Measurements from ENCODE around the gene CXorf38.

Gene CXorf38

DNA sequence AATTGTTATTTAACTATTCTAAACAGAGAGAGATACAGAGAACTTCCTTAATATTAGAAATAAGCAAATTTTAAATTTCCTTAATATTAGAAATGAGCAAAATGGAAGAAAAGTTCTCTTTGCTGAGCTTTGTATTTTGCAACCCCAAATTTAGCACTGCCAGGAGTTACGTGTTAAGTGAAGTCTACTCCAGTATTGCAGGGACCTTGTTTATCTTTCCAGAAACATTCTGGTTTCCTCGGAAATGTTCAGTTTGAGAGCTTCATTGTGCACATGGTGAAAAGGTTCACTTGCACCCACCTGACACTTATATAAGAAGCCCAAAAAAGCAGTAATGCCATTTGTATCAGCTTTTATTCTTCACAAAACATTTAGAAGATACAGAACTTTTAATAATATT is 6.2 kb upstream of the CXorf38 start:
- Histone ChIP-seq H2BK5ac (ENCODE audit: low read depth, low read length, poor library complexity, severe bottlenecking) (no peak overlapping the region), H3K4me2 (ENCODE audit: low read length, poor library complexity, severe bottlenecking) (no peak overlapping the region), H3K27ac (ENCODE audit: low read length, poor library complexity, severe bottlenecking) (no peak overlapping the region), H2BK12ac (ENCODE audit: low read length in 2 of 2) (no peak overlapping the region), H4K8ac (ENCODE audit: low read length) (no peak overlapping the region), H3K23ac (ENCODE audit: low read length in 2 of 2) (no peak overlapping the region), H3K4ac (ENCODE audit: low read depth in 1 of 2, low read length in 2 of 2) (no peak overlapping the region), H2AFZ (ENCODE audit: low read depth, low read length) (no peak overlapping the region), H3K14ac (ENCODE audit: low read length in 2 of 2) (no peak overlapping the region), H3K9me3 (ENCODE audit: control insufficient read depth, low read length) (no peaks in the 10 kb centered on the region), H3K9ac (ENCODE audit: low read length) (no peak overlapping the region), H3K4me1 (ENCODE audit: control insufficient read depth, insufficient read depth, low read depth, low read length) (no peaks in the 10 kb centered on the region), H3K79me1 (replicated peaks; ENCODE audit: low read length, poor library complexity, severe bottlenecking) (peaks cover 2% of the 10 kb centered on the region), H2BK120ac (ENCODE audit: low read depth, low read length) (no peak overlapping the region), H3K27me3 (ENCODE audit: control insufficient read depth in 1 of 2, insufficient read depth in 1 of 2, low read length in 2 of 2) (peaks cover 0 to 42% of the 10 kb centered on the region in 2 experiments), H2AK5ac (ENCODE audit: low read length, severe bottlenecking) (no peak overlapping the region), H4K91ac (ENCODE audit: low read length) (no peak overlapping the region), H2BK15ac (ENCODE audit: low read depth, poor library complexity, severe bottlenecking) (no peak overlapping the region), H3K36me3 (ENCODE audit: control insufficient read depth in 1 of 2, insufficient read depth in 2 of 2, low read depth in 1 of 2, low read length in 2 of 2) (peaks cover 7 to 41% of the 10 kb centered on the region in 2 experiments), H3K4me3 (ENCODE audit: insufficient read depth in 1 of 2, low read depth in 1 of 2, low read length in 2 of 2) (no peak overlapping the region), H3K18ac (ENCODE audit: low read depth in 1 of 2, low read length in 2 of 2) (no peak overlapping the region)
- 88% methylated on average over 2 of the region's 2 CpGs for WGBS
- DNase-seq, result no peak

DNA sequence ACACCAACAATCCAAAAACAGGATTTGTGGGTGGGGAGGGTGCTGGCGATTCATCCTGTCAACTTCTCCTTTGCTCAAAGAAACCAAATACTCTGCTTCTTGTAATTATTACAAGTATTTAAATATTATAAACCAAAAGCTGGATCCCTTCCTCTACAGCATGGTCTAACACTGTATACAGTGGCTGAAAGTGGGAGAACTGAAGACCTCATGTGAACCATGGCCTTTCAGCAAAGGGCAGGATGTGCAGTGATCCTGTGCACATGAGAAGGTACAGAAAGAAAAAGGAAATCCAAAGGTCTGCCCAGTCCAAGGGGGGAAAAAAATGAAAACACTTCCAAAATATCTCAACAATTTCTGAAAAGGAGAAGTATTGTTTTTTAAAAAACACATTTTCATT is 5.3 kb upstream of the CXorf38 start:
- no peak overlapping the region for H2BK15ac ChIP-seq (ENCODE audit: low read depth, poor library complexity, severe bottlenecking)
- H3K4me3 ChIP-seq (ENCODE audit: insufficient read depth in 1 of 2, low read depth in 1 of 2, low read length in 2 of 2), result no peak overlapping the region
- H2AK5ac ChIP-seq (ENCODE audit: low read length, severe bottlenecking), result no peak overlapping the region
- H3K4me2 ChIP-seq (ENCODE audit: low read length, poor library complexity, severe bottlenecking), result no peak overlapping the region
- no peak overlapping the region for H3K4ac ChIP-seq (ENCODE audit: low read depth in 1 of 2, low read length in 2 of 2)
- H3K23ac ChIP-seq (ENCODE audit: low read length in 2 of 2), result no peak overlapping the region
- H3K79me1 ChIP-seq (replicated peaks; ENCODE audit: low read length, poor library complexity, severe bottlenecking), result peaks cover 2% of the 10 kb centered on the region
- no peak for DNase-seq
- H4K8ac ChIP-seq (ENCODE audit: low read length), result no peak overlapping the region
- WGBS, result no CpG with 5 or more reads among the region's 1 CpG
- no peak overlapping the region for H3K9ac ChIP-seq (ENCODE audit: low read length)
- no peak overlapping the region for H3K27ac ChIP-seq (ENCODE audit: low read length, poor library complexity, severe bottlenecking)
- H4K91ac ChIP-seq (ENCODE audit: low read length), result no peak overlapping the region
- H2AFZ ChIP-seq (ENCODE audit: low read depth, low read length), result no peak overlapping the region
- peaks cover 4 to 41% of the 10 kb centered on the region in 2 experiments for H3K36me3 ChIP-seq (ENCODE audit: control insufficient read depth in 1 of 2, insufficient read depth in 2 of 2, low read depth in 1 of 2, low read length in 2 of 2)
- no peak overlapping the region for H2BK5ac ChIP-seq (ENCODE audit: low read depth, low read length, poor library complexity, severe bottlenecking)
- H3K14ac ChIP-seq (ENCODE audit: low read length in 2 of 2), result no peak overlapping the region
- no peaks in the 10 kb centered on the region for H3K9me3 ChIP-seq (ENCODE audit: control insufficient read depth, low read length)
- no peak overlapping the region for H2BK120ac ChIP-seq (ENCODE audit: low read depth, low read length)
- H2BK12ac ChIP-seq (ENCODE audit: low read length in 2 of 2), result no peak overlapping the region
- no peak overlapping the region for H3K18ac ChIP-seq (ENCODE audit: low read depth in 1 of 2, low read length in 2 of 2)
- peaks cover 0 to 41% of the 10 kb centered on the region in 2 experiments for H3K27me3 ChIP-seq (ENCODE audit: control insufficient read depth in 1 of 2, insufficient read depth in 1 of 2, low read length in 2 of 2)
- H3K4me1 ChIP-seq (ENCODE audit: control insufficient read depth, insufficient read depth, low read depth, low read length), result no peaks in the 10 kb centered on the region

DNA sequence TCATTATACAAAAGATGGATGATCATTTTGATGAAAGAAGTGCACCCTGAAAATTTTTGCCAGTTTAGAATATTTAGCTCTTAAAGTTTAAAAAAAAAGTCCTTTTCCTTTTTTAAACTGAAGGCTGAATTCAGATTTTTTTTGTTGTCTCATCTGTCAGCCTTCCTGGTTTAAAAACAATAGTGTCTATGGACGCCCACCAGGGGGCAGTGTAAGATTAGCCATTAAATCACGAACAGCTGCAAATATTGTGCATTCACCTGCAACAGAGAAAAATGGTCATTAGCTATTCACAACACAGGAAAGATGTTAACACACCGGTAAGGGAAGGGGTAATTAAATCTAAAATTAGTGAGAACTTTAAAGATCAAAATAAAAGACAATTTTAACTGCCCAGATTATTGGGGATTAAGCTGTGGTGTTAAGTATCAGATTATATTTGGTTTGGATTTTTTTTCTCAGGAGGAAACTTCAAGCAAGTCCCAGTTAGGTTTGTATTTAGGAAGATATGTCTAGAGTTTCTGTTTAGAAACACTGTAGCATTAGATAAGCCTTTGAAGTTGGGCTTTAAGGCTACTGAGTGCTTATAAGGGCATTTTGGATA is 4.4 kb upstream of the CXorf38 start:
- peak; percentile 58 for DNase-seq
- 0% methylated on average over 1 of the region's 3 CpGs for WGBS
- Histone ChIP-seq H3K27me3 (ENCODE audit: control insufficient read depth in 1 of 2, insufficient read depth in 1 of 2, low read length in 2 of 2) (peaks cover 0 to 34% of the 10 kb centered on the region in 2 experiments), H3K14ac (ENCODE audit: low read length in 2 of 2) (no peak overlapping the region), H3K4me1 (ENCODE audit: control insufficient read depth, insufficient read depth, low read depth, low read length) (no peaks in the 10 kb centered on the region), H3K4ac (ENCODE audit: low read depth in 1 of 2, low read length in 2 of 2) (no peak overlapping the region), H3K36me3 (ENCODE audit: control insufficient read depth in 1 of 2, insufficient read depth in 2 of 2, low read depth in 1 of 2, low read length in 2 of 2) (peaks cover 0 to 34% of the 10 kb centered on the region in 2 experiments), H3K18ac (ENCODE audit: low read depth in 1 of 2, low read length in 2 of 2) (no peak overlapping the region), H3K23ac (ENCODE audit: low read length in 2 of 2) (no peak overlapping the region), H2AK5ac (ENCODE audit: low read length, severe bottlenecking) (no peak overlapping the region), H4K8ac (ENCODE audit: low read length) (no peak overlapping the region), H3K27ac (ENCODE audit: low read length, poor library complexity, severe bottlenecking) (no peak overlapping the region), H3K4me3 (ENCODE audit: insufficient read depth in 1 of 2, low read depth in 1 of 2, low read length in 2 of 2) (no peak overlapping the region), H2AFZ (ENCODE audit: low read depth, low read length) (no peak overlapping the region), H2BK15ac (ENCODE audit: low read depth, poor library complexity, severe bottlenecking) (no peak overlapping the region), H3K9me3 (ENCODE audit: control insufficient read depth, low read length) (no peaks in the 10 kb centered on the region), H2BK120ac (ENCODE audit: low read depth, low read length) (no peak overlapping the region), H4K91ac (ENCODE audit: low read length) (no peak overlapping the region), H3K4me2 (ENCODE audit: low read length, poor library complexity, severe bottlenecking) (no peak overlapping the region), H2BK5ac (ENCODE audit: low read depth, low read length, poor library complexity, severe bottlenecking) (no peak overlapping the region), H3K79me1 (replicated peaks; ENCODE audit: low read length, poor library complexity, severe bottlenecking) (peaks cover 2% of the 10 kb centered on the region), H3K9ac (ENCODE audit: low read length) (no peak overlapping the region), H2BK12ac (ENCODE audit: low read length in 2 of 2) (no peak overlapping the region)

DNA sequence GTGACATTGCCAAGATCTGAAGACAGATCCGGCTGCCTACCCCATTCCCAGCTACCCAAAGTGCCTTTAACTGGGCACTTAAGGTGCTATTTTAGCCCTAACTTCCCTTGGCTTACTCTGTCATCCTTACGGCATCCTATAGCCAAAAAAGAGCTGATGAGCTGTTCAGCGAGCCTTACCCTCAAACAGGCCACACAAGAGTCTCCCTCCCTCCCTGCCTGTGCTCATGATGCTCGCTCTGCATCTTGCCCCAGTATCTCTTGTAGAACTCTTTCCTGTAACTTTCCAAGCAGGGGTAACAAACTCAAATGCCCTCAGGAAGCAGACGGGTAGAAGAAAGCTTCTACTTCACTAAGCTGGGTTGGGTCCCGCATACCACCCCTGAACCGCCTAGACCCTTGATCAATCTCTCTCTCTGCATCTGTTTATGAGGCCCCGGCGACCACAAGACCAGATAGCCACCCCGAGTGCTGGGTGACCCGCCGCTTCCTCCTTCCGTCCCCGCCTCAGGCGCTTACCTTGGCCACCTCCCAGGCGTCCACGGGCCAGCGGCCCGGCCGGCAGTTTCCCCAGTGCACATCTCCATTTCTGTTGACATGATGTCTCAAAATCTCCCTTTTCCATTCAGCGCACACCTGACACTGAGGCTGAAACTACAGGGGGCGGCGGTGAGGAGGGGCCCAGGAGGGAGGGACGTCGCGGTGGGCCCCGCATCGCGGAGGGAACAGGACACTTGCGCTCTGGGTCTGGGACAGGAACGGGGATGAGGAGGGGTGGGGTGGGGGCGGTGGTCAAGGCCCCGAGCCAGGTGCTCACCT is 663 bp downstream of the CXorf38 start:
- WGBS, result 7% methylated on average over 12 of the region's 33 CpGs

More for the DNA sequence above, 663 bp downstream of the CXorf38 start:
- Histone ChIP-seq H3K4ac (ENCODE audit: low read depth in 1 of 2, low read length in 2 of 2) (peak overlapping the region in 1 of 2 experiments; percentile 47), H4K8ac (ENCODE audit: low read length) (peak overlapping the region; percentile 23), H3K9ac (ENCODE audit: low read length) (peak overlapping the region; percentile 87), H2BK5ac (ENCODE audit: low read depth, low read length, poor library complexity, severe bottlenecking) (no peak overlapping the region), H2AFZ (ENCODE audit: low read depth, low read length) (no peak overlapping the region), H2BK15ac (ENCODE audit: low read depth, poor library complexity, severe bottlenecking) (no peak overlapping the region), H3K27ac (ENCODE audit: low read length, poor library complexity, severe bottlenecking) (peak overlapping the region; percentile 54), H2BK120ac (ENCODE audit: low read depth, low read length) (peak overlapping the region; percentile 49), H3K14ac (ENCODE audit: low read length in 2 of 2) (no peak overlapping the region), H3K23ac (ENCODE audit: low read length in 2 of 2) (peak overlapping the region in 1 of 2 experiments; percentile 87), H3K36me3 (ENCODE audit: control insufficient read depth in 1 of 2, insufficient read depth in 2 of 2, low read depth in 1 of 2, low read length in 2 of 2) (peaks cover 3 to 11% of the 10 kb centered on the region in 2 experiments), H3K4me3 (ENCODE audit: insufficient read depth in 1 of 2, low read depth in 1 of 2, low read length in 2 of 2) (peak overlapping the region; percentile 85 to 90), H3K4me2 (ENCODE audit: low read length, poor library complexity, severe bottlenecking) (peak overlapping the region; percentile 68), H3K79me1 (replicated peaks; ENCODE audit: low read length, poor library complexity, severe bottlenecking) (peaks cover 1% of the 10 kb centered on the region), H3K18ac (ENCODE audit: low read depth in 1 of 2, low read length in 2 of 2) (peak overlapping the region in 1 of 2 experiments; percentile 46), H3K9me3 (ENCODE audit: control insufficient read depth, low read length) (no peaks in the 10 kb centered on the region), H3K4me1 (ENCODE audit: control insufficient read depth, insufficient read depth, low read depth, low read length) (peaks cover 4% of the 10 kb centered on the region), H2AK5ac (ENCODE audit: low read length, severe bottlenecking) (no peak overlapping the region), H4K91ac (ENCODE audit: low read length) (peak overlapping the region; percentile 27), H3K27me3 (ENCODE audit: control insufficient read depth in 1 of 2, insufficient read depth in 1 of 2, low read length in 2 of 2) (peaks cover 0 to 16% of the 10 kb centered on the region in 2 experiments), H2BK12ac (ENCODE audit: low read length in 2 of 2) (no peak overlapping the region)
- DNase-seq, result peak; percentile 31
